Measurements from ENCODE around the gene C11orf91. TPM values are rescaled to one million over a fixed set of nuclear protein-coding genes. Genes with fewer than 3 reads are reported as not detected.
"Not testable (repeated sequence)": the region's sequence is repeated elsewhere in the genome, so short reads cannot be mapped to it uniquely, and the experiment has no call there.

C11orf91 gene
- total and polyA plus RNA-seq, 7 donors, result 0.14 to 0.87 (median 0.51) TPM; not detected in 3

- Histone ChIP-seq H3K9me3 (no peaks in the 10 kb centered on the region), H3K27me3 (ENCODE audit: insufficient read depth in 3 of 3, low read length in 2 of 3) (no peaks in the 10 kb centered on the region), H3K4me1 (peaks cover 56% of the 10 kb centered on the region), H3K4me3 (no peak overlapping the region), H3K36me3 (ENCODE audit: insufficient read depth in 1 of 2, low read depth in 1 of 2) (peaks cover 30 to 79% of the 10 kb centered on the region in 2 donors), H3K27ac (peak overlapping the region; percentile 68)
- ATAC-seq (no peak), DNase-seq (no peak)
- intact Hi-C loops (cut with DNase I), result no loop called here
- TF ChIP-seq CTCF (IDR thresholded peaks at IDR 0.05), result no peak
- 43 to 51% (median 51%) methylated on average over 1 of the region's 1 CpG for WGBS, 3 donors
These were observed 8.4 kb upstream of the C11orf91 start for GRCh38 chr11:33708985-33709384.

- intact Hi-C loops (cut with DNase I); H3K9me3 ChIP-seq; DNase-seq; H3K4me3 ChIP-seq; H3K27me3 ChIP-seq (ENCODE audit: insufficient read depth in 3 of 3, low read length in 2 of 3): not testable (repeated sequence)
- ATAC-seq, result peak; percentile 75 to 82 (median 81)
- 24% methylated on average over 2 of the region's 2 CpGs; no CpG with 5 or more reads in 2 of the 3 donors for WGBS, 3 donors
- H3K36me3 ChIP-seq (ENCODE audit: insufficient read depth in 1 of 2, low read depth in 1 of 2), result peaks cover 18 to 68% of the 10 kb centered on the region in 2 donors
- peak overlapping the region; percentile 68 for H3K27ac ChIP-seq
- H3K4me1 ChIP-seq, result peaks cover 68% of the 10 kb centered on the region
These were observed 7.2 kb upstream of the C11orf91 start for GRCh38 chr11:33707831-33708230.

GRCh38 chr11:33706966-33707365, 6.3 kb upstream of the C11orf91 start:
- H3K36me3 ChIP-seq (ENCODE audit: insufficient read depth in 1 of 2, low read depth in 1 of 2), result peaks cover 18 to 59% of the 10 kb centered on the region in 2 donors
- no peak for ATAC-seq

GRCh38 chr11:33706546-33706945, 5.9 kb upstream of the C11orf91 start:
- H3K9me3 ChIP-seq, result no peaks in the 10 kb centered on the region
- intact Hi-C loops (cut with DNase I), result no loop called here
- no peak for ATAC-seq
- no peaks in the 10 kb centered on the region for H3K27me3 ChIP-seq (ENCODE audit: insufficient read depth in 3 of 3, low read length in 2 of 3)
- peaks cover 18 to 55% of the 10 kb centered on the region in 2 donors for H3K36me3 ChIP-seq (ENCODE audit: insufficient read depth in 1 of 2, low read depth in 1 of 2)
- DNase-seq, result no peak
- peaks cover 81% of the 10 kb centered on the region for H3K4me1 ChIP-seq
- WGBS, 3 donors, result 48 to 58% (median 53%) methylated on average over 2 of the region's 2 CpGs
- TF ChIP-seq CTCF (IDR thresholded peaks at IDR 0.05), result no peak
- H3K27ac ChIP-seq, result peak overlapping the region; percentile 68
- no peak overlapping the region for H3K4me3 ChIP-seq

More at GRCh38 chr11:33706966-33707365, 6.3 kb upstream of the C11orf91 start:
- Histone ChIP-seq H3K27ac (peak overlapping the region; percentile 68), H3K27me3 (ENCODE audit: insufficient read depth in 3 of 3, low read length in 2 of 3) (no peaks in the 10 kb centered on the region), H3K9me3 (no peaks in the 10 kb centered on the region), H3K4me1 (peaks cover 77% of the 10 kb centered on the region), H3K4me3 (no peak overlapping the region)
- intact Hi-C loops (cut with DNase I), result no loop called here
- no peak for TF ChIP-seq CTCF (IDR thresholded peaks at IDR 0.05)
- WGBS, 3 donors, result 54 to 59% (median 54%) methylated on average over 2 of the region's 2 CpGs
- no peak for DNase-seq

- no peak overlapping the region for H3K4me3 ChIP-seq
- no peaks in the 10 kb centered on the region for H3K9me3 ChIP-seq
- peak overlapping the region; percentile 83 for H3K27ac ChIP-seq
- H3K27me3 ChIP-seq (ENCODE audit: insufficient read depth in 3 of 3, low read length in 2 of 3), result no peaks in the 10 kb centered on the region
- H3K36me3 ChIP-seq (ENCODE audit: insufficient read depth in 1 of 2, low read depth in 1 of 2), result peaks cover 6 to 34% of the 10 kb centered on the region in 2 donors
- intact Hi-C loops (cut with DNase I), result loop anchor here (5.0 kb wide), 1 partner anchor 33 kb away; the partner anchor contains the start of gene CD59 (in 2 of the 2)
- peaks cover 85% of the 10 kb centered on the region for H3K4me1 ChIP-seq
- no peak for DNase-seq
- no peak for TF ChIP-seq CTCF (IDR thresholded peaks at IDR 0.05)
- ATAC-seq, result no peak
- WGBS, 3 donors, result 41 to 55% (median 46%) methylated on average over 7 of the region's 7 CpGs
These were observed 3.8 kb upstream of the C11orf91 start for GRCh38 chr11:33704240-33705002.

Data from psoas muscle (tissue), 8 donors.